Measurements from ENCODE around the gene TMTC2.

The TMTC2 gene

GRCh38 chr12:82686168-82687020 is at the start of gene TMTC2:
TSS of gene TMTC2 (plus strand) at chr12:82686906.
- DNase-seq, result peak; percentile 12

DNA sequence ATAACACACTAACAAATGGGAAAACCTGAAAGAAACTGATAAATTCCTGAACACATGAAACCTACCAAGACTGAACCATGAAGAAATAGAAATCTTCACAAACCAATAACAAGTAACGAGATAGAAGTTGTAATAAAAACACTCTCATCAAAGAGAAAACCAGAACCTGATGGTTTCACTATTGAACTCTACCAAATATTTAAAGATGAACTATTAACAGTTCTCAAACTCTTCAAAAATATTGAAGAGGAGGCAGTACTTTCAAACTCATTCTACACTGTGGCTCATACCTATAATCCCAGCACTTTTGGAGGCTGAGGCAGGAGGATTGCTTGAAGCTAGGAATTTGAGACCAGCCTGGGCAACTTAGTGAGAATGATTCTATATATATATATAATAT is 48.4 kb upstream of the TMTC2 start:
- DNase-seq, result no peak

DNA sequence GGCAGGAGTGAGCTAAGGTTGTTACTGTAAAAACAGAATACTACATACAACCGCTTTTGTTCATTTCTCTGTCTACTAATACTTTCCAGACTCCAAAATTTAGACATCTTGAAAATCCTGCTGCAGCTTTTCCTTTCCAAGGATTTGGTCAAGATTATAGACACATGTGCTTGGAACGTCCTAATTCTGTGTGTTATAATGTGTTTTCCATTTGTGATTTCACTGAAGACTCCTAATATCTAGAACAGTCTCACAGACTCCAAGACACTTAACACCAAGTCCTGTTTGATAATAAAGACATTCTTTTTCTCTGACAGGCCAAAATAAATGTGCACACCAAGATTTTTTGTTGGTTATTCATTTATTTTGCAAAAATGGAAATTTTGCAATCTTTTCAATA is 41.8 kb upstream of the TMTC2 start:
- no peak for DNase-seq

GRCh38 chr12:82645414-82645813 is 41.3 kb upstream of the TMTC2 start:
- no peak for DNase-seq

- DNase-seq, result no peak
These were observed 38.9 kb upstream of the TMTC2 start for GRCh38 chr12:82647853-82648252.

GRCh38 chr12:82648259-82648909 is 38.3 kb upstream of the TMTC2 start:
- DNase-seq, result no peak

- DNase-seq, result no peak
These were observed 35.9 kb upstream of the TMTC2 start for GRCh38 chr12:82650627-82651337.

- no peak for DNase-seq
These were observed 35.2 kb upstream of the TMTC2 start for GRCh38 chr12:82651489-82651888.

DNA sequence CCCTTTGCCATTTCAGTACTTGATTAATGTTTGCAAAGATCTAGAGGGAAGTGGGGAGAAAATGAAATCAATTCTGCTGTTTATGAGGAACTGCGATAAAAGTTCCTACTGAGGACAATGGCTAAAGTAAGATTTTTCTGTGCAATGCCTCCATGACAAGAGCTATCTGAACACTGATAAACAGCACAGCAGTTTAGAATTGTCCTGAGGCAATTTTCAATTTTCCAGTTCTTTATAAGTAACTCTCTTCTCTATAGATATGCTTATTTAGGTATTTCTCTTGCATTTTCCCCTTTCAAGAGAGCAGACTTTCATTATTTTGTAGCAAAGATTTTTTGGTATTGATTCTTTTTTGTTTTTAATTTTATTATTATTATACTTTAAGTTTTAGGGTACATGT is 34.6 kb upstream of the TMTC2 start:
- no peak for DNase-seq

DNA sequence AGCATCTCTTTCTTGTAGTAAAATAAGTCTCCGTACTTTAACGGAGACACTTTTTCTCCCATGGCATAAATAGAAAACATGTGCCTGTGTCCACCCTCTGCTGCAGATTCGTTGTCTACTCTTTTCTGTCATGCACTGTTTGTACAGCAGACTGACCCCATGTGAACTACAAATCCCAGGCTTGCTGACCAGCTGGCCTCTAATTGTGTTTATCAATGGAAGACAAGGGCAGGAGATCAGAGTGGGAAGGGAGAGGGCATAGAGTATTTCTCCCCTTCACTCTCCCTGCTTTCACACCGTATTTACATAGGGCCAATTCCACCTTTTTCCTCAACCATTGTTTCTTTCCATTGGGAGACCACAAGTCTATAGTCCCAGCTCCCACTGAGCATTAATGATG is 31.0 kb upstream of the TMTC2 start:
- DNase-seq, result no peak

- DNase-seq, result no peak
These were observed 27.1 kb upstream of the TMTC2 start for GRCh38 chr12:82659343-82660207.

- DNase-seq, result no peak
These were observed 26.0 kb upstream of the TMTC2 start for GRCh38 chr12:82660541-82661325.

DNA sequence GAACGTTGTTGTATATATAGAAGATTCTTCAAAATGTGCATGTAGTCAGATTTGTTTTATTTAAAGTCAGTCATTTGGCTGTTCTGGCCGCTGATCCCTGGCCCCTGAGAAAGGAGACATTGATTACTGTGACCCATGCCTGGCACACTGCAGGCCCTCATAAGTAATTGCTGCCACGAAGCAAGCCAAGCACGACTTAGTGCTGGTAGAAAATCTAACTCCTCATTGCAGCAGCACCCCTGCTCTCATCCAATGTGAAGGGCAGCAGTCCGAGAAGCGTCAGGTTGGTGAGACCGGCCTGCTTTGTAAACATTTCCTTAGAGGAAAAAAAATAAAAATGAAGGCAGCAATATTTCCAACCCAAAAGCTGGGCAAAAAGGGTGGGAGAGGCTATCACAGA is 22.8 kb upstream of the TMTC2 start:
- DNase-seq, result no peak

DNA sequence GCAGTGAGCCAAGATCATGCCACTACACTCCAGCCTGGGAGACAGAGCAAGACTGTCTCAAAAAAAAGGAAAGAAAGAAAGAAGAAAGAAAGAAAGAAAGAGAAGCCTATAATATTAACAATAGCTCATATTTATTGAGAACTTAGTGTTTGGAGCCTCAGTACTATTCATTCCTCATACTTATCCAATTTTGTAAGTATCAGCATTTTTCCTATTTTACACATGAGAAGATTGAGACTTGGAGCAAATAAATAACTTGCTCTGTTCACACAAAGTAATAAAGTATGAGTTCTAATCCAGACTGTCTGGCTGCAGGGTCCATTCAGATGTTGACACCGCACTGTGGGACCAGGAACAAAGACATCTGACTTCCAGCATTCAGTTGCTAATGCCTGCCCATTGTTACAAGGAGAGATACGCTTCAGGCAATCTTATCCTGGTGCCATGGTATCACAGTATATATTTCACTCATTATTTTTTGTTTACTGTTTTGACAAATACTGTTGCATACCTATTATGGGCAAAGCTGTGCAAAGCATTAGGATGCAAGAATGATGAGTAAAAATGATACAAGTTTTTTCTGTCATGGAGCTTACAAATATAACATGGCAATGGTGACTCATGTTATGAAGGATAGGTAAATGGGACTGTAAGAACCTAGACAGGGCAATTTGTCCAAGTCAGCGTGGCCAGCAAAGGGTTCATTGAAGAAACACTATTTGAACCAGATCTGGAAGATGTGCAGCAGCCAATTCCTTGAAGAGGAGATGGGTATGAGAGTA is 21.4 kb upstream of the TMTC2 start:
- no peak for DNase-seq

GRCh38 chr12:82666830-82667229 is 19.9 kb upstream of the TMTC2 start:
- DNase-seq, result no peak

- no peak for DNase-seq
These were observed 15.0 kb upstream of the TMTC2 start for GRCh38 chr12:82671673-82672195.

GRCh38 chr12:82672811-82673495 is 13.8 kb upstream of the TMTC2 start:
- DNase-seq, result no peak

DNA sequence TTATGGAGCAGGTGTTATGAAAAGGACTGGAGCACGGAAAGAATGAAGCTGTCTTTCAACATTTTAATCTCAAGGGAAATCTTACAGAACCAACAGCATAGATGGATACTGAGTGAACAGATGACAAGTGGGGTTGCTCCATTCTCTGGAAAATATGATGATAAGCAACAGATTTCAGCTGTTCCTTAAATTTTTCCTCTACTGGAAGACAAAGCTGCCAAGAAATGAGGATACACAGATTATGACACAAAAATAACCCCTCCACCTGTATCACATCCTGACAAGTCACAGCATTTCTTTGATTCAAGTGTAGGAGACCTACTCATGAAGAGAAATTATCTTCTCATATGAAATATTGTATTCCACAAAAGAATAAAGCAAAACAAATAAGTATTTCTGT is 13.0 kb upstream of the TMTC2 start:
- DNase-seq, result no peak

DNA sequence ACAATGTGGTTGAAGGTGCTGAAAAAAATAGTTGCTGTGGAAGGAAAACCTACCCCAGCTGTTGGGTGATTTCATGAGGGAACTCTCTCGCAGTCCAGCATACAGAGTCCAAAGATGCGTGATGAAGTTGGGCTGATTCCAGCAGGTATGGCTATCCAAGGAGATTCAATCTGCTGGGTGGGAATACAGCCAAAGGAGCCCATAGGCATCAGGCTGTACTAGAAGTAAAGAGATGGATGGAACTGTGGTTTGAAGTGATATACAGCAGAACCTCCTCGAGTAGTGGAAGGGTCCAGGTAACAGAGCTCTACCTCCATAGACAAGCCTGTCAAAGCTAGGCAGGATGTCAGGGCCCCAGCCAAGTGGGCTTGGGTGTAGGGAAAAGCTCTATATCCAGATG is 11.5 kb upstream of the TMTC2 start:
- DNase-seq, result no peak

- no peak for DNase-seq
These were observed 4.4 kb upstream of the TMTC2 start for GRCh38 chr12:82682326-82682725.

All from KG1 (cell line).